MM.1S (cell line): ENCODE data around the gene NXPH4.

Source experiments
- DNase-seq: peaks from one replicate; pipeline ENCODE4 v3.0.0-alpha.2; 2015
- H2AFZ ChIP-seq: fragments of 300-600 bp; sonication (generic); 2 replicates; pipeline ENCODE4 v1.6.0; 2016; ENCODE audit warnings: antibody characterized with exemption, low read length
- H3F3A ChIP-seq: fragments of 300-600 bp; sonication (generic); 2 replicates; pipeline ENCODE4 v1.6.1; 2016; ENCODE audit warnings: mild to moderate bottlenecking, antibody characterized with exemption, low read length, moderate library complexity, mixed read lengths; ENCODE audit not compliant: insufficient read depth
- H3K27ac ChIP-seq: fragments of 300-600 bp; sonication (generic); 2 replicates; pipeline ENCODE4 v1.5.1; 2016; ENCODE audit warnings: mild to moderate bottlenecking, low read length
- H3K27me3 ChIP-seq: fragments of 300-600 bp; sonication (generic); replicated peaks from 2 replicates; pipeline ENCODE4 v1.6.0; 2016; ENCODE audit warnings: low read length; ENCODE audit not compliant: insufficient read depth
- H3K36me3 ChIP-seq: fragments of 300-600 bp; sonication (generic); replicated peaks from 2 replicates; pipeline ENCODE4 v1.6.1; 2016; ENCODE audit warnings: mild to moderate bottlenecking, low read length, mixed read lengths; ENCODE audit not compliant: insufficient read depth
- H3K4me1 ChIP-seq: fragments of 300-600 bp; sonication (generic); 2 replicates; pipeline ENCODE4 v1.6.1; 2016; ENCODE audit warnings: low read length, mixed read lengths
- H3K4me2 ChIP-seq: fragments of 300-600 bp; sonication (generic); 2 replicates; pipeline ENCODE4 v1.6.0; 2016; ENCODE audit warnings: low read depth, low read length
- H3K4me3 ChIP-seq: fragments of 300-600 bp; sonication (generic); 2 replicates; pipeline ENCODE4 v1.5.1; 2016; ENCODE audit warnings: low read length, mixed read lengths
- H3K79me2 ChIP-seq: fragments of 300-600 bp; sonication (generic); 2 replicates; pipeline ENCODE4 v1.6.1; 2016; ENCODE audit warnings: mixed run types, low read length, mixed read lengths
- H3K9ac ChIP-seq: fragments of 300-600 bp; sonication (generic); 2 replicates; pipeline ENCODE4 v1.6.1; 2016; ENCODE audit warnings: low read length, mixed read lengths
- H3K9me2 ChIP-seq: fragments of 300-600 bp; sonication (generic); replicated peaks from 2 replicates; pipeline ENCODE4 v1.6.1; 2016; ENCODE audit warnings: mild to moderate bottlenecking, low read length, mixed read lengths; ENCODE audit not compliant: insufficient read depth
- H3K9me3 ChIP-seq: fragments of 300-600 bp; sonication (generic); replicated peaks from 2 replicates; pipeline ENCODE4 v1.6.1; 2016; ENCODE audit warnings: mild to moderate bottlenecking, low read length, mixed read lengths; ENCODE audit not compliant: insufficient read depth
- H4K20me1 ChIP-seq: fragments of 300-600 bp; sonication (generic); 2 replicates; pipeline ENCODE4 v1.6.1; 2016; ENCODE audit warnings: mild to moderate bottlenecking, low read length, moderate library complexity, mixed read lengths; ENCODE audit not compliant: insufficient read depth
- CTCF ChIP-seq: fragments of 300-600 bp; sonication (generic); IDR thresholded peaks from 2 replicates; pipeline ENCODE4 v1.5.1; 2016; ENCODE audit warnings: antibody characterized with exemption, low read length, mixed read lengths
- EZH2 ChIP-seq: fragments of 300-600 bp; sonication (generic); optimal IDR thresholded peaks from 2 replicates; pipeline ENCODE3; 2017; ENCODE audit warnings: low read depth, mild to moderate bottlenecking, antibody characterized with exemption, low read length, mixed read lengths
- EZH2phosphoT487 ChIP-seq: fragments of 300-600 bp; sonication (generic); IDR thresholded peaks from 2 replicates; pipeline ENCODE4 v1.6.1; 2018; ENCODE audit warnings: antibody characterized with exemption, low read length

NXPH4 gene

GRCh38 chr12:57248934-57249742 lies 32.5 kb downstream of the NXPH4 start:
- Histone ChIP-seq H3K9ac (no peak overlapping the region), H3K4me2 (no peak overlapping the region), H3F3A (no peaks in the 10 kb centered on the region), H3K79me2 (no peaks in the 10 kb centered on the region), H2AFZ (no peak overlapping the region), H3K4me1 (no peaks in the 10 kb centered on the region), H3K9me3 (no peaks in the 10 kb centered on the region), H3K36me3 (no peaks in the 10 kb centered on the region), H3K27me3 (peaks cover 3% of the 10 kb centered on the region; the same call in 1 of the 2 replicates), H3K27ac (no peak overlapping the region), H3K9me2 (no peaks in the 10 kb centered on the region), H3K4me3 (no peak overlapping the region), H4K20me1 (no peaks in the 10 kb centered on the region)
- DNase-seq = no peak
- TF ChIP-seq EZH2phosphoT487 = no peak
- TF ChIP-seq CTCF = no peak
- no peak for TF ChIP-seq EZH2

- Histone ChIP-seq H3K36me3 (no peaks in the 10 kb centered on the region), H2AFZ (no peak overlapping the region), H3K9me2 (no peaks in the 10 kb centered on the region), H3K27me3 (no peaks in the 10 kb centered on the region), H3K4me1 (no peaks in the 10 kb centered on the region), H3K4me3 (no peak overlapping the region), H3K79me2 (no peaks in the 10 kb centered on the region), H4K20me1 (no peaks in the 10 kb centered on the region), H3F3A (no peaks in the 10 kb centered on the region), H3K9me3 (no peaks in the 10 kb centered on the region), H3K9ac (no peak overlapping the region), H3K4me2 (no peak overlapping the region), H3K27ac (no peak overlapping the region)
- no peak for TF ChIP-seq EZH2
- TF ChIP-seq EZH2phosphoT487 = no peak
- no peak for TF ChIP-seq CTCF
- no peak for DNase-seq
Observed at GRCh38 chr12:57250541-57250940, 33.9 kb downstream of the NXPH4 start.

- H4K20me1 ChIP-seq = no peaks in the 10 kb centered on the region
- no peaks in the 10 kb centered on the region for H3K27me3 ChIP-seq
- no peak within 1 kb of the TSS for H2AFZ ChIP-seq
- no peak within 1 kb of the TSS for H3K9ac ChIP-seq
- no peak for DNase-seq
- no peak within 1 kb of the TSS for H3K4me2 ChIP-seq
- no peaks in the 10 kb centered on the region for H3K4me1 ChIP-seq
- no peaks in the 10 kb centered on the region for H3F3A ChIP-seq
- H3K4me3 ChIP-seq = no peak within 1 kb of the TSS
- TF ChIP-seq CTCF (no peak), EZH2phosphoT487 (no peak)
- no peaks in the 10 kb centered on the region for H3K9me2 ChIP-seq
- H3K9me3 ChIP-seq = no peaks in the 10 kb centered on the region
- no peaks in the 10 kb centered on the region for H3K79me2 ChIP-seq
- H3K27ac ChIP-seq = no peak within 1 kb of the TSS
- H3K36me3 ChIP-seq = no peaks in the 10 kb centered on the region
Observed at GRCh38 chr12:57250956-57251355, 34.4 kb downstream of the NXPH4 start, which contains the start of gene STAC3. TSS of gene STAC3 (minus strand) at chr12:57251187. CDS start at chr12:57249636, 1,551 bp downstream.
